GM18498 (cell line): ENCODE data around the gene ACE2.

Source experiments
- ATAC-seq: cut with Tn5 transposase; IDR thresholded peaks from one replicate; pipeline ENCODE4 v1.9.1; 2021; ENCODE audit warnings: mild to moderate bottlenecking, moderate library complexity; ENCODE audit not compliant: unreplicated experiment

Gene ACE2

GRCh38 chrX:15512401-15512965, 88.3 kb downstream of the ACE2 start:
- ATAC-seq = no peak

GRCh38 chrX:15511563-15511962, 89.2 kb downstream of the ACE2 start:
- no peak for ATAC-seq
